OCI-M1 (cell line): ENCODE data around the gene BMP2.
A peak's percentile ranks its signal among the peaks of the same experiment; 100 is the strongest.

Experiments used
- DNase-seq: peaks from one replicate; lab custom pipeline; 2025; lab: John Stamatoyannopoulos, UW

The BMP2 gene

GRCh38 chr20:6767536-6768227, at the start of gene BMP2:
TSS of gene BMP2 (plus strand) at chr20:6767686. CDS start at chr20:6770127, 2,441 bp downstream.
- peak; percentile 23 for DNase-seq

- DNase-seq, result peak; percentile 3
Observed at GRCh38 chr20:6718662-6719368, 48.7 kb upstream of the BMP2 start.

GRCh38 chr20:6719369-6719721, 48.1 kb upstream of the BMP2 start:
- no peak for DNase-seq

- DNase-seq, result no peak
Observed at GRCh38 chr20:6726761-6727160, 40.7 kb upstream of the BMP2 start.

GRCh38 chr20:6730672-6731328, 36.7 kb upstream of the BMP2 start:
- DNase-seq, result no peak

DNA sequence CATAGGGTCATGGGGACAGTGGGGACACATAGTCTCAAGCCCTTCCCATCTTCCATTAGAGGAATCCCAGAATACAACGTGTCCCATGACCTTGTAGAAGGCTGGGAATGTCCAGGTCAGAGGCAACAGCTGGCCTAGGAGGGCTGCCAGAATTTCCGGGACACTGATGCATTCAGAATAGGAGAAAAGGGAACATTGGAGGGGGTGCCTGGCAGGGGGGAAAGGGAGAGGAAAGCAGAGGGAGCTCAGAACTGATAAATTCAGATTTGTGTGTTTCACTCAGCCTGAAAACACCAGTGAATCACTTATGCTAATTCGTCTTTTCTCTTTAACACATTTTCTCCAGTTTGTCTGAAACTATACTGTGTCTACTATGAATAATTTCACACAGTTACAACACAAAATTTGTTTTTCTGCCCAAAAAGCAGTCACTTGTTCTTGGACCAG, 35.5 kb upstream of the BMP2 start:
- DNase-seq, result no peak

- DNase-seq, result no peak
Observed at GRCh38 chr20:6732851-6733250, 34.6 kb upstream of the BMP2 start.

DNA sequence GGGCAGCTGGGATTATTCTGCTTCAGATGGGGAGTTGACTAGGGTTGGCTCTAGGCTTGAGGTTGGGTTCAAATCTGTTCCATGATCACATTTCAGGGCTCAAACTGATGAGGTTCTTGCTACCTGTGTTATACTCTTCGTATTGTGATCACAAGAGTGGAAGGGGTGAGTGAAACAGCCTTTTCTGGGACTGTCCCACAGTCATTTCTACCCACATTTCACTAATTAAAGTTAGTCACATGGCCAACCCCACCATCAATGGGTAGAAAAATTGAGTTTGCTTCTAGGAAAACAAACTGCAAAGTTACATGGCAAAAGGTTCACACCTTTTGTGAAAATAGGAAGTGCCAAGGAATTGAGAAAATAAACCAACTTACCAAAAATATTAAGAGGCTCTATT, 33.5 kb upstream of the BMP2 start:
- DNase-seq, result no peak

GRCh38 chr20:6735942-6736845, 31.3 kb upstream of the BMP2 start:
- DNase-seq, result no peak

DNA sequence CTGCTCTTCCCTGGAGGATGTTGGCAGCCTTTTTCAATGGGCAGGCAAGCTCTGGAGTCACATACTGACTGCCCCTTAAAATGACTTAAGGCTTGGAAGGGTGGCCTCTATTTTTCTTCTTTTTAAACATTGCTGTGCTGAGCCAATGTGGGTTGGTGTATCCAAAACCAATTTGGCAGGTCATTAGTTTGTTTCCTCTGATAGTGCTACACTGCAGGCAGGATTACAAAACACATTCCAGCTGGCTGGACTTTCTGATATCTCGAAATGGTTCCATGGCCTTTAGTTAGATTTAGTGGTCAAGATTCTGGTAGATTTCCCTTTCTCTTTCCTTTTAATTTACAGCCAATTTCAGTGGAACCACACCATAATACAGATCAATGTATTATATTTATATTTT, 28.1 kb upstream of the BMP2 start:
- no peak for DNase-seq

DNA sequence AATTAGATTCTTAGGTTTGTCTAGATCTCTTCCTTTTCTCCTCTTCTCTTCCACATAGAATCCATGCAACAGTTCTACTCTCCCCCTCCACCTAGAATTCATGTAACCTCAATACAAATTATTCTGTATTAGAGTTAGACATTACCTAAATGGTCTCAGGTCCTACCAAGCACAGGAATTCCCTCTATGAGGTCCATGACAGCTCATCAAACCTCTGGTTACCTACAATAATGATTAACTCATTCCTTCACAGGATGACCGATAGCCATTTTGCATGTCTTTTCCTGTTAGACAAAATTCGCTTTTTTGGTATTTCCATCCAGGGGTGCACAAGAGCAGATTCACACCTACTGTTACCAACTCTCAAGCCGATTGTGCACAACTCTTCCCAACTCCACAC, 27.4 kb upstream of the BMP2 start:
- DNase-seq, result no peak

DNA sequence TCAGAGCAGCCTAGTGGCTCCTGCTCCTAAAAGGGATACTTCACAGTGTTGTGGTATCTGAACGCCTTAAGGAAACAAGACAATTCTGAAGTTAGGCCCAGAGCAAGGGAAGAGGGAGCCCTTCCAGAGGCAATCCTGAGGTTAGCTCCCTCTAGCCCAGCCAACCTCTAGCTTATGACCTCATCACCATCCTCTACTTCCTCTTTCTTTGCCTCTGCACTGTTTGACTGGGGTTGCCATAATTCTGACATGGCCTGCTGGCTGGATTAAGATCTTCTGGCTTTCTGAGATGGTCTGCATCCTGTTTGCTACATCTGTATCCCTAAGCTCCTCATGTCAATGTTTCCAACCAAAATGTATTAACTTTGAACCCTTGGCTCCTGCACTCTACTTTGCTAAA, 23.3 kb upstream of the BMP2 start:
- DNase-seq, result peak; percentile 68

DNA sequence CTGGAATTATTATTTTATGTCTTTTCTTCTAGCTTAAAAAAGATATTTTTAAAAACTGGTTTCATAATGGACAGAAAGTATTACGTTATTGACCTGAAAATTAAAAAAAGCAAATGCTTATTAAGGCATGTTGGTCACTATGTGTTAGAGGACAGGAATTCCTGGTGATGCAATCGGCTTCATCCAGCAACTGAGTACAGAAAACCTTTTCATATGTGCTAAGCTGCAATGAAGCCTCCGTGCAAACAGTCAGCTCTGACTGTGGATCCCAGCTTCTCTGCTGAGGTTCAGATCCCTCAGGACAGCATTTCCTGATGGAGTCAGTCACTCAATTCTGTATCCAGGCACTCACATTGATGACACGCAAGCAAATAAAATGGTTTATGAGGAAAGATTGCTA, 22.7 kb upstream of the BMP2 start:
- no peak for DNase-seq

DNA sequence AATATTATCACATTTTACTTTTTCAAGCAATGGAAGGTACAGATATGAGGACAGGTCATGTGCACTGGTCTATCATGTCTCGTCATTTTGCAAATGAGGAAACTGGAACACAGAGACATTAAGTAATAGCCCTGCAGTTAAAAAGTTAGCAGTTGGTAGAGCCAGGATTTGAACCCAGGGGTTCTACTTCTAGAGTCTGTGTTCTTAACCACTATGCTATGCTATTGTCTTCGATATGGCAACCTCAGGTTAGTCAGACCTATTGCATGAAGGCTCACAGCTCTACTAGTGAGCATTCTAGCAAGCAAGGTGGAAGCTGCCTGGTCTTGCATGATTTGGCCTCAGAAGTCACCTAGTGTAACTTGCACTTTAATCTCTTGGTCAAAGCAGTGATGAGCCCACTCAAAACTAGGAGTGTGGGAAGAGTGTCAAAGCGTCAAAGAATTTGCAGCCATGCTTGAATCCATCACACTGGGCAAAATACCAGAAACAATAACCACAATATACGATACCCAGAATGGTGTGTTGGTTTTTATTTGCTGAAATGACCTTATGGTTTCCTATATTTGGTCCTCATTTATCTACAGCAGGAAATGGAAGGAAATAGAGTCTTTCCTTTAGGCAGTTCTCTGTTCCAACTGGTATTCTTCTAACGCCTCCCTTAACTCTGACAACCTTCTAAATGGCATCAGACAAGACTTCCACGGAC, 20.4 kb upstream of the BMP2 start:
- peak; percentile 75 for DNase-seq

DNA sequence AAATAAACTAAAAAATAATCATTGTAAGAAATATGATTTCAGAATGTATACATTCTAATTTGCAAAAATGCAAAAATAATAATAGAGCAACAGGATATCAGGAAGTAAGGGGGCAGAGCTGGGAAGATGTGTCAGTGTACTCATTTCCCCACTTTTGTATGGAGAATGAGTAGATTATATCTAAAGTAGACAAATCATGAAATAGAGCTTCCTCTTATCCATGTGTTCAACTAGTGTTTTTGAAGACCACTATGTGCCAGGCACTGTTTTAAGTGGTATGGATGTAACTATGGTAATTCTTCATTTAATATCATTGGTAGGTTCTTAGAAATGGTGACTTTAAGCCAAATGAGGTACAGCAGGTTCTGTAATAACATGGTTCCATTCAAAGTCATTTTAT, 17.0 kb upstream of the BMP2 start:
- no peak for DNase-seq

- DNase-seq, result no peak
Observed at GRCh38 chr20:6756693-6757595, 10.5 kb upstream of the BMP2 start.

DNA sequence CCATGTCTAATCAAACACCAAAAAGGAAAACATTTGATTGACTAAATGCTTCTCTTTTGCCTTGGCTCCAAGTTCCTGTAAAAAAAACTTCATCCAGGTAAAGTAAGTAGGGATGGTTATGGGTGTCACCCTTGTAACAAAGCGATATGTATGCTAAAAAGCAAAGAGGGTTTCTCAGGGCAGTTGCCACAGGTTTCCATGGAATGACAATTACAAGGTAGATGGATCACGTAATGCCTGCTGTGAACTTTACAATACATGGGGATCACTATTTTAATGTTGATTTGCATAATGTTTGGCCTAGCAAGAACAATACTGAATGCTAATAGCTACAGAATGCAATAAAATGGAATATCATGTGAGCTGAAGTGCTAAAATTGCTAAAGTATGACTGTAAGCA, 2.9 kb upstream of the BMP2 start:
- no peak for DNase-seq

- peak; percentile 71 for DNase-seq
Observed at GRCh38 chr20:6765469-6766058, 1.9 kb upstream of the BMP2 start.

DNA sequence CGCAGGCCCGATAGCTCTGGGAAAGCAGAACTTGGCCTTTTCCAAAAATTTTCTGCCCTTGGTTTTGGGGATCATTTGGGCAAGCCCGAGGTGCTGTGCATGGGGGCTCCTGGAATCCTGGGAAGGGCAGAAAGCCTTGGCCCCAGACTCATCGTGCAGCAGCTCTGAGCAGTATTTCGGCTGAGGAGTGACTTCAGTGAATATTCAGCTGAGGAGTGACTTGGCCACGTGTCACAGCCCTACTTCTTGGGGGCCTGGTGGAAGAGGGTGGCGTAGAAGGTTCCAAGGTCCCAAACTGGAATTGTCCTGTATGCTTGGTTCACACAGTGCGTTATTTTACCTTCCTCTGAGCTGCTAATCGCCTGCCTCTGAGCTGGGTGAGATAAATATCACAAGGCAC, 1.1 kb upstream of the BMP2 start:
- DNase-seq, result no peak

DNA sequence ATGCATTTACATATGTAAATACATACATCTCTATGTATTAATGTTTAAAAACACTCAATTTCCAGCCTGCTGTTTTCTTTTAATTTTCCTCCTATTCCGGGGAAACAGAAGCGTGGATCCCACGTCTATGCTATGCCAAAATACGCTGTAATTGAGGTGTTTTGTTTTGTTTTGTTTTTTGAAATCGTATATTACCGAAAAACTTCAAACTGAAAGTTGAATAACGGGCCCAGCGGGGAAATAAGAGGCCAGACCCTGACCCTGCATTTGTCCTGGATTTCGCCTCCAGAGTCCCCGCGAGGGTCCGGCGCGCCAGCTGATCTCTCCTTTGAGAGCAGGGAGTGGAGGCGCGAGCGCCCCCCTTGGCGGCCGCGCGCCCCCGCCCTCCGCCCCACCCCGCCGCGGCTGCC, 355 bp upstream of the BMP2 start:
- no peak for DNase-seq
